ENCODE results near the gene CCDC74A.
A peak's percentile ranks its signal among the peaks of the same experiment; 100 is the strongest.
"Not testable (repeated sequence)": the region's sequence is repeated elsewhere in the genome, so short reads cannot be mapped to it uniquely, and the experiment has no call there.

The CCDC74A gene

GRCh38 chr2:131503587-131503986 is 24.1 kb upstream of the CCDC74A start:
- not testable (repeated sequence) for DNase-seq

DNA sequence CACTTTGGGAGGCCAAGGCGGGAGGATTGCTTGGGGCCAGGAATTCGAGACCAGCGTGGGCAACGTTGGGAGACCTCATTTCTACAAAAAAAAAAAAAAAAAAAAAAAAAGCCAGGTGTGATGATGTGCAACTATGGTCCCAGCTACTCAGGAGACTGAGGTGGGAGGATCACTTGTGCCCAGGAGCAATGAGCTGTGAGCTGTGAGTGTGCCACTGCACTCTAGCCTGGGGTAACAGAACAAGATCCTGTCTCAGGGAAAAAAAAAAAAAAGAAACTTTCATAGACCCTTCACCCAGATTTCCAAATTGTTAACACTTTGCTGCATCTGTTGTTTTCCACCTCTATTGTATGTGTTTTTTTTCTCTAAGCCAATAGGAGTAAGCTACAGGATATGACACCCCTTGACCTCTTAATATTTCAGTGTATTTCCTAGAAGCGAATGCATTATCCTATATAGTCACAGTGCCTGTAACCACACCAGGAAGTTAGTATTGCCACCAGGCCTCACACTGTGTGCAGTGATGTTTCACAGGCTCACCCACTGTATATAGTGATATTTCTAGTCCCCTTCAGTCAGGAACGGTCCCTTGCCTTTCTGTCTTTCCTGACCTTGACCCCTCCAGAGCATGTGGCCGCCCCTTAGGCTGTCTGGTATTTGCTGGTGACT is 23.5 kb upstream of the CCDC74A start:
- DNase-seq, result not testable (repeated sequence)

GRCh38 chr2:131509615-131510014 is 18.1 kb upstream of the CCDC74A start:
- DNase-seq, result no peak

- DNase-seq, result not testable (repeated sequence)
Measured at GRCh38 chr2:131511291-131511968, 16.3 kb upstream of the CCDC74A start.

- not testable (repeated sequence) for DNase-seq
Measured at GRCh38 chr2:131511969-131512870, 15.5 kb upstream of the CCDC74A start.

DNA sequence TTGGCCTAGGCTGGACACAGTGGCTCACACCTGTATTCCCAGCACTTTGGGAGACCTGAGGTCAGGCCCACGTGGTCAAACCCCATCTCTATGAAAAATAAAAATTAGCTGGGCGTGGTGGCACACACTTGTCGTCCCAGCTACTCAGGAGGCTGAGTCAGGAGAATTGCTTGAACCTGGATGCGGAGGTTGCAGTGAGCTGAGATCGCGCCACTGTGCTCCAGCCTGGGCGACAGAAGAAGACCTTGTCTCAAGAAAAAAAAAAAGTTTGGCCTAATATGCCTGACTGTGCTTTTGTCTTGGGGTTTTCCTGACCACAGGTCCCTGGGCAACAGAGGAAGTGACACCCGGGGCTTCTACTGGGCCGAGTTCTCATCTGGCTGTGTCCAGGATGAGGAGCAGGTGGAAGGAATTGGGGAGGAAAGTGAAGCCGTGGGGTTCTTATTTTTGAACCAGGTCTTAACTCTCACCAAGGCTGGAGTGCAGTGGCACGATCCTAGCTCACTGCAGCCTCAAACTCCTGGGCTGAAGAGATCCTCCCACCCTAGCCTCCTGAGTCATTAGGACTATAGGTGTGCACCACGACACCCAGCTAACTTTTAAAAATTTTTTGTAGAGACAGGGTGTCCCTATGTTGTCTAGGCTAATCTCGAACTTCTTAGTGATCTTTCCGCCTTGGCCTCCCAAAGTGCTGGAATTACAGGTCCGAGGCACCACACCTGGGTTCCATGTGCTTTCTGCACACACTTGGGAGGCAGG is 13.1 kb upstream of the CCDC74A start:
- DNase-seq, result not testable (repeated sequence)

GRCh38 chr2:131515235-131515634 is 12.5 kb upstream of the CCDC74A start:
- not testable (repeated sequence) for DNase-seq

- no peak for DNase-seq
Measured at GRCh38 chr2:131516011-131516410, 11.7 kb upstream of the CCDC74A start.

DNA sequence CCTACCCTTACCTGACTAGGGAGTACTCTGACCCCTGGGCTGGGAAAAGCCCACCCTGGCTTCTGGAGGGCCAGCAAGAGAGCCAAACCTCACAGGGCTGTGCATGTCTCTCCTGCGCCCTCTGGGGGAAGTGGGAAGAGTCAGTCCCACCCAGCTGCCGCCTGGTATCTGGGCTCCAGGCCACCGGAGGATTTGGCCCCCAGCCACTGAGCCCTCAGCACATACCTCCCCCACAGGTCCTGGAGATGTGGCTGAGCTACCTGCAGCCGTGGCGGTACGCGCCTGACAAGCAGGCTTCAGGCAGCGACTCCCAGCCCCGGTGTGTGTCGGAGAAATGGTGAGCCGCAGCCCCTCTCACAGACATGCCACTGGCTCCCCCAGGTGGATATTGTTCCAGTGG is 11.1 kb upstream of the CCDC74A start:
- not testable (repeated sequence) for DNase-seq

GRCh38 chr2:131517106-131517831 is 10.4 kb upstream of the CCDC74A start:
- DNase-seq, result no peak

DNA sequence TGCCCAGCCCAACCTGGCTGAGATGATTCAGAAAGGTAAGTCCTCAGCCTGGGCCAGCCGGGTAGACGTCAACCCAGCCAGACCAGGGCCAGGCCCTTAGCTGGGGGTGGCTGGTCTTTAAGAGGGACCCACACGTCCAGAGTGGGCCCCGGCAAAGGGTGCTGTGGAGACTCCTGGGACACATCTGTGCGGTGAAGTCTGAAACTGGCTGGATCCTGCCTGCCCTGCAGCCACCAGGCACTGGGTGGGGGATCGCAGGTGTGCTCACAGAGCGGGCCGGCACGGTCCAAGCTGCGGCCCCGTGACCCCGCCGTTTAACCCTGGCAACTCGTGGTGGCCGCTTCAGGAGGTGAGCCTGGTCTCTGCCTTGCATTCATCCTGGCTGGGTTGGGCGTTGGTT is 9.8 kb upstream of the CCDC74A start:
- DNase-seq, result not testable (repeated sequence)

- DNase-seq, result not testable (repeated sequence)
Measured at GRCh38 chr2:131518531-131518930, 9.2 kb upstream of the CCDC74A start.

DNA sequence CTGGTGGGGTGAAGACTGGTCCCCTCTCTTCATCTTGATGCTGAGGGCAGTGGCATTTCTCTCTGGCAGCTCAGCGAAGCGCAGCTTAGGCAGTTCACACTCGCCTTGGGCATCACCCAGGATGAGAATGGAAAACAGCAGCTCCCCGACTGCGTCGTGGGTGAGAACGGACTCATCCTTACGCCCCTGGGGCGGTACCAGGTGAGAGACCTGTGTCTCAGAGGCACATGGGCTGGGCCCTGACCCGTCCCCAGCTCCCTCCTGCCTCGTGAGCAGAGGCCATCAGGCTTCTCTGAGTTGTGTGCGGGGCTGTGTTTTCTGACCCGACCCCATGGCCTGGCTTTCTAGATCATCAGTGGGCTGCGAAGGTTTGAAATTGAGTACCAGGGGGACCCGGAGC is 8.2 kb upstream of the CCDC74A start:
- no peak for DNase-seq

GRCh38 chr2:131519871-131520470 is 7.7 kb upstream of the CCDC74A start:
- DNase-seq, result not testable (repeated sequence)

- no peak for DNase-seq
Measured at GRCh38 chr2:131520526-131520925, 7.2 kb upstream of the CCDC74A start.

DNA sequence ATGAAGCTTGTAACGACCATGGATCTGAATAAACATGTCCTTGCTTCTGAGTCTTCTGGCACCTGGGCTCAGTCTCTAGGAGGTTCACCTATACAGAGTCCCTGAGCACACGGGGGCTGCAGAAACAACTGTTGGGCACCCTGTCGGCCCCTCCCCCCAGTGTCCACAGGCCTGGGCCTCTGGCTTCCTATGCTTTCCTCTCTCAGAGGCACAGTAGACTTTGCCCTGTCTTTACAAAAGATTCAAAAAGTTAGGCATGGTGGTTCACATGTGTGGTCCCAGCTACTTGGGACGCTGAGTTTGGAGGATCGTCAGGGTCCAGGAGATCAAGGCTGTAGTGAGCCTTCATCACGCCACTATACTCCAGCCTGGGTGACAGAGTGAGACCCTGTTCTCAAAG is 6.2 kb upstream of the CCDC74A start:
- DNase-seq, result not testable (repeated sequence)

DNA sequence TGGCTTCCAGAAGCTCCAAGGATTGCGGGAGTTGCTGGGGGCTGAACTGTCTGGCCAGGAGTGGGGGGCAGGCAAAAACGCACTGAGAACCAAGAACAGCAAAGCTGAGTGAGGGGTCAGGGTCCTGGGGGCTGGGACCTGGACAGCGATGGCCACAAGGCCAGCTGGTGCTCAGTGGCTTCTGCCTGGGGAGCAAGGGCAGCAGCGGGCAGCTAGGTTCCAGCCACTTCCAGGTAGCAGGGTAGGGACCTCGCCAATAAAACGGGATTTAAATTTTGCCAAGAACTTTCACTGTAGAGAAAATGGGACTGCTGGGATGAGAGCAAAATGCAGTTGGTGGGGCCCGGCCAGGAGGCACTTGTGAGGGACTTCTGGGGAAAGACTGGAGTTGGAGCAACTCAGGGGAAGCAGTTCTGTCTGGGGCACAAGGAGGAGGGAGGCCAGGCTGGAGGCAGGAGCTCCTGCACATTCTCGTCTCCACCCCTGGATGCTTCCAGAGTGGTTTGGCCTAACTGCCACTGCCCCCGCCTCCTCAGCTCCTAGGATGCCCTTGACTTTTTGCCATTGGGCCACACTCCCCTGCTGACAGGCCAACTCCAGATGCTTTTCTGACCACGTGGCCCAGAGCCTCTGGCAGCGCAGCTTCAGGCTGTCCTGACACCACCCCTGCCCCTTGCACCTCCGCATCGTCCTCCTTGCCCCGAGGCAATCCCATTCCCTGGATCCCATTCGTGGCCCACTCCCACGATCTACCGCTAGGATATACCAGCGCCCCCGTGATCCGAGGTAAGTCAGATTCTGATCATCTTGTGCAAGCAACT is 5.5 kb upstream of the CCDC74A start:
- DNase-seq, result no peak

DNA sequence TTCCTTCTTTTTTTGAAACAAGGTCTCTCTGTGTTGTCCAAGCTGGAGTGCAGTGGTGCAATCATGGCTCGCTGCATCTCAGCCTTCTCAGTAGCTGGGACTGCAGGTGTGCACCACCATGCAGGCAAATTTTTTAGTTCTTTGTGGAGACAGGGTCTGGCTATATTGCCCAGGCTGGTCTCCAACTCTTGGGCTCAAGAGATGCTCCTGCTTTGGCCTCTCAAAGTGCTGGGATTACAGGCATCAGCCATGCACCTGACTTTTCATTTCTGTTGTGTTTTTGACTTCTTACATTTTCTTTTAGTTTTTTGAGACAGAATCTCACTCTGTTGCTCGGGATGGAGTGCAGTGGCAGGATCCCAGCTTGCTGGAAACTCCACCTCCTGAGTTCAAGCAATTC is 2.4 kb upstream of the CCDC74A start:
- not testable (repeated sequence) for DNase-seq

- DNase-seq, result peak; percentile 30
Measured at GRCh38 chr2:131528981-131529863, 1.5 kb downstream of the CCDC74A start.

Measured in activated CD4-positive, alpha-beta T cell treated with anti-CD3 and anti-CD28 coated beads, Interleukin-2, amount 50 U/mL, for 16 hours (primary cell).